Measurements from ENCODE around the gene E4F1.

Gene E4F1

GRCh38 chr16:2244926-2245795 lies 21.8 kb downstream of the E4F1 start:
- TF ChIP-seq GATA2 (IDR thresholded peaks at IDR 0.05; ENCODE audit: low read depth, low read length), result no peak
- no peak for TF ChIP-seq GATA3 (IDR thresholded peaks at IDR 0.05; ENCODE audit: low read depth, low read length)

- TF ChIP-seq GATA3 (IDR thresholded peaks at IDR 0.05; ENCODE audit: low read depth, low read length), result no peak
- TF ChIP-seq GATA2 (IDR thresholded peaks at IDR 0.05; ENCODE audit: low read depth, low read length), result no peak
These were observed 23.0 kb downstream of the E4F1 start for GRCh38 chr16:2246301-2246885.

GRCh38 chr16:2250652-2251295 lies 27.4 kb downstream of the E4F1 start:
- TF ChIP-seq GATA3 (IDR thresholded peaks at IDR 0.05; ENCODE audit: low read depth, low read length) (no peak), GATA2 (IDR thresholded peaks at IDR 0.05; ENCODE audit: low read depth, low read length) (no peak)

- TF ChIP-seq GATA3 (IDR thresholded peaks at IDR 0.05; ENCODE audit: low read depth, low read length), result no peak
- TF ChIP-seq GATA2 (IDR thresholded peaks at IDR 0.05; ENCODE audit: low read depth, low read length), result no peak
These were observed 28.1 kb downstream of the E4F1 start, which contains the start of gene ECI1 for GRCh38 chr16:2251296-2252111. TSS of gene ECI1 (minus strand) at chr16:2251587. CDS start at chr16:2251566, 21 bp downstream.

GRCh38 chr16:2252806-2253148 lies 29.4 kb downstream of the E4F1 start:
- TF ChIP-seq GATA3 (IDR thresholded peaks at IDR 0.05; ENCODE audit: low read depth, low read length) (no peak), GATA2 (IDR thresholded peaks at IDR 0.05; ENCODE audit: low read depth, low read length) (no peak)

- TF ChIP-seq GATA3 (IDR thresholded peaks at IDR 0.05; ENCODE audit: low read depth, low read length) (no peak), GATA2 (IDR thresholded peaks at IDR 0.05; ENCODE audit: low read depth, low read length) (no peak)
These were observed 29.9 kb downstream of the E4F1 start for GRCh38 chr16:2253293-2253692.

- TF ChIP-seq GATA3 (IDR thresholded peaks at IDR 0.05; ENCODE audit: low read depth, low read length) (no peak), GATA2 (IDR thresholded peaks at IDR 0.05; ENCODE audit: low read depth, low read length) (no peak)
These were observed 33.2 kb downstream of the E4F1 start for GRCh38 chr16:2256531-2257140.

- TF ChIP-seq GATA3 (IDR thresholded peaks at IDR 0.05; ENCODE audit: low read depth, low read length) (no peak), GATA2 (IDR thresholded peaks at IDR 0.05; ENCODE audit: low read depth, low read length) (no peak)
These were observed 34.3 kb downstream of the E4F1 start for GRCh38 chr16:2257726-2258125.

- no peak for TF ChIP-seq GATA3 (IDR thresholded peaks at IDR 0.05; ENCODE audit: low read depth, low read length)
- no peak for TF ChIP-seq GATA2 (IDR thresholded peaks at IDR 0.05; ENCODE audit: low read depth, low read length)
These were observed 36.9 kb downstream of the E4F1 start for GRCh38 chr16:2260250-2260649.

GRCh38 chr16:2267913-2268666 lies 44.7 kb downstream of the E4F1 start, which contains the start of gene RNPS1:
TSS of gene RNPS1 (minus strand) at chr16:2268126. CDS start at chr16:2264643, 3,483 bp downstream.
- TF ChIP-seq GATA2 (IDR thresholded peaks at IDR 0.05; ENCODE audit: low read depth, low read length) (no peak), GATA3 (IDR thresholded peaks at IDR 0.05; ENCODE audit: low read depth, low read length) (no peak)

- TF ChIP-seq GATA3 (IDR thresholded peaks at IDR 0.05; ENCODE audit: low read depth, low read length) (no peak), GATA2 (IDR thresholded peaks at IDR 0.05; ENCODE audit: low read depth, low read length) (no peak)
These were observed 46.7 kb downstream of the E4F1 start for GRCh38 chr16:2270070-2270462.

- TF ChIP-seq GATA2 (IDR thresholded peaks at IDR 0.05; ENCODE audit: low read depth, low read length) (no peak), GATA3 (IDR thresholded peaks at IDR 0.05; ENCODE audit: low read depth, low read length) (no peak)
These were observed 47.4 kb downstream of the E4F1 start for GRCh38 chr16:2270588-2271470.

Measured in SH-SY5Y (cell line).